Inflammatory macrophage treated with lipopolysaccharide for 1 hour (primary cell): ENCODE results near the gene ADAMTS12.

Source experiments
- DNase-seq, 2 donors: peaks; one replicate each; pipeline ENCODE4 v3.0.0-alpha.2; 2020 to 2022

Gene ADAMTS12

GRCh38 chr5:33842456-33842855 lies 49.3 kb downstream of the ADAMTS12 start:
- no peak for DNase-seq

- no peak for DNase-seq
Measured at GRCh38 chr5:33841891-33842290, 49.9 kb downstream of the ADAMTS12 start.

GRCh38 chr5:33840927-33841547 lies 50.8 kb downstream of the ADAMTS12 start:
- DNase-seq, result no peak

- DNase-seq, result no peak
Measured at GRCh38 chr5:33837301-33837700, 54.5 kb downstream of the ADAMTS12 start.

- no peak for DNase-seq
Measured at GRCh38 chr5:33834334-33834733, 57.5 kb downstream of the ADAMTS12 start.

- DNase-seq, result no peak
Measured at GRCh38 chr5:33833237-33833575, 58.6 kb downstream of the ADAMTS12 start.

GRCh38 chr5:33832404-33833236 lies 59.2 kb downstream of the ADAMTS12 start:
- no peak for DNase-seq

GRCh38 chr5:33831041-33831440 lies 60.7 kb downstream of the ADAMTS12 start:
- no peak for DNase-seq

GRCh38 chr5:33829430-33829829 lies 62.4 kb downstream of the ADAMTS12 start:
- DNase-seq, result no peak

- no peak for DNase-seq
Measured at GRCh38 chr5:33828626-33829308, 63.0 kb downstream of the ADAMTS12 start.

- no peak for DNase-seq
Measured at GRCh38 chr5:33827885-33828284, 63.9 kb downstream of the ADAMTS12 start.

GRCh38 chr5:33827018-33827707 lies 64.6 kb downstream of the ADAMTS12 start:
- DNase-seq, result no peak

- peak in 1 of 2 donors; percentile 2 for DNase-seq
Measured at GRCh38 chr5:33824516-33825195, 67.1 kb downstream of the ADAMTS12 start.

GRCh38 chr5:33817301-33817700 lies 74.5 kb downstream of the ADAMTS12 start:
- DNase-seq, result no peak

- no peak for DNase-seq
Measured at GRCh38 chr5:33816791-33817190, 75.0 kb downstream of the ADAMTS12 start.

GRCh38 chr5:33812746-33813145 lies 79.0 kb downstream of the ADAMTS12 start:
- DNase-seq, result no peak

GRCh38 chr5:33810491-33811120 lies 81.2 kb downstream of the ADAMTS12 start:
- DNase-seq, result no peak

GRCh38 chr5:33809936-33810335 lies 81.9 kb downstream of the ADAMTS12 start:
- DNase-seq, result no peak

- no peak for DNase-seq
Measured at GRCh38 chr5:33808699-33809098, 83.1 kb downstream of the ADAMTS12 start.

- DNase-seq, result no peak
Measured at GRCh38 chr5:33807771-33808170, 84.0 kb downstream of the ADAMTS12 start.

GRCh38 chr5:33806738-33807442 lies 84.9 kb downstream of the ADAMTS12 start:
- peak; percentile 9 to 15 for DNase-seq

- no peak for DNase-seq
Measured at GRCh38 chr5:33801292-33801691, 90.5 kb downstream of the ADAMTS12 start.
